ENCODE results near the gene APOC4.
"Not testable (repeated sequence)": the region's sequence is repeated elsewhere in the genome, so short reads cannot be mapped to it uniquely, and the experiment has no call there.

Gene APOC4

GRCh38 chr19:44908074-44908835 is 33.8 kb upstream of the APOC4 start:
- no peak for FAIRE-seq

GRCh38 chr19:44908836-44909261 is 33.2 kb upstream of the APOC4 start:
- TF ChIP-seq POLR2A (IDR thresholded peaks at IDR 0.05; ENCODE audit: low read depth, low read length) = no peak
- no peak for DNase-seq (ENCODE audit: insufficient read length, low spot score)
- no peak for FAIRE-seq

More at GRCh38 chr19:44908074-44908835, 33.8 kb upstream of the APOC4 start:
- TF ChIP-seq POLR2A (IDR thresholded peaks at IDR 0.05; ENCODE audit: low read depth, low read length) = no peak
- DNase-seq (ENCODE audit: insufficient read length, low spot score) = no peak

- DNase-seq (ENCODE audit: insufficient read length, low spot score) (no peak), FAIRE-seq (no peak)
- no peak for TF ChIP-seq POLR2A (IDR thresholded peaks at IDR 0.05; ENCODE audit: low read depth, low read length)
Measured at GRCh38 chr19:44909775-44910174, 32.3 kb upstream of the APOC4 start.

GRCh38 chr19:44911896-44912295 is 30.1 kb upstream of the APOC4 start:
- DNase-seq (ENCODE audit: insufficient read length, low spot score); FAIRE-seq: not testable (repeated sequence)

GRCh38 chr19:44912854-44913253 is 29.2 kb upstream of the APOC4 start:
- DNase-seq (ENCODE audit: insufficient read length, low spot score) = no peak
- TF ChIP-seq POLR2A (IDR thresholded peaks at IDR 0.05; ENCODE audit: low read depth, low read length) = no peak
- no peak for FAIRE-seq

GRCh38 chr19:44913512-44914432 is 28.3 kb upstream of the APOC4 start:
- DNase-seq (ENCODE audit: insufficient read length, low spot score); FAIRE-seq: not testable (repeated sequence)

GRCh38 chr19:44914433-44915206 is 27.4 kb upstream of the APOC4 start, which contains the start of gene APOC1:
Gene APOC1, plus strand, starts transcription at chr19:44914608. Its CDS starts 284 bp downstream, at chr19:44914892.
- peak; percentile 87 for DNase-seq (ENCODE audit: insufficient read length, low spot score)
- FAIRE-seq = not testable (repeated sequence)

GRCh38 chr19:44924243-44924725 is 17.8 kb upstream of the APOC4 start:
- FAIRE-seq (no peak), DNase-seq (ENCODE audit: insufficient read length, low spot score) (no peak)
- no peak for TF ChIP-seq POLR2A (IDR thresholded peaks at IDR 0.05; ENCODE audit: low read depth, low read length)

- no peak for FAIRE-seq
- no peak for DNase-seq (ENCODE audit: insufficient read length, low spot score)
- TF ChIP-seq POLR2A (IDR thresholded peaks at IDR 0.05; ENCODE audit: low read depth, low read length) = no peak
Measured at GRCh38 chr19:44925114-44925891, 16.7 kb upstream of the APOC4 start.

- FAIRE-seq; DNase-seq (ENCODE audit: insufficient read length, low spot score): not testable (repeated sequence)
Measured at GRCh38 chr19:44926245-44927077, 15.6 kb upstream of the APOC4 start.

- FAIRE-seq = no peak
- DNase-seq (ENCODE audit: insufficient read length, low spot score) = no peak
- TF ChIP-seq POLR2A (IDR thresholded peaks at IDR 0.05; ENCODE audit: low read depth, low read length) = no peak
Measured at GRCh38 chr19:44927746-44928145, 14.3 kb upstream of the APOC4 start.

GRCh38 chr19:44930088-44930487 is 11.9 kb upstream of the APOC4 start:
- DNase-seq (ENCODE audit: insufficient read length, low spot score) (no peak), FAIRE-seq (no peak)
- no peak for TF ChIP-seq POLR2A (IDR thresholded peaks at IDR 0.05; ENCODE audit: low read depth, low read length)

Measured in H54 (cell line).